Muscle layer of duodenum (tissue), 2 donors: ENCODE measurements around the gene CD44.

ENCODE experiments used
- H3K27ac ChIP-seq: one replicate; pipeline ENCODE4 v1.7.0; 2013; ENCODE audit warnings: mild to moderate bottlenecking, low read length
- H3K27me3 ChIP-seq: one replicate; pipeline ENCODE4 v1.7.0; 2013; ENCODE audit warnings: low read depth, mild to moderate bottlenecking, control low read depth, low read length
- H3K36me3 ChIP-seq, 2 donors: one replicate each; pipeline ENCODE4 v1.7.0; 2013; ENCODE audit warnings: low read length in 2 of 2, control low read depth in 1 of 2, mild to moderate bottlenecking in 1 of 2; ENCODE audit not compliant: insufficient read depth in 2 of 2, control insufficient read depth in 1 of 2
- H3K4me1 ChIP-seq, 2 donors: one replicate each; pipeline ENCODE4 v1.7.0; 2013; ENCODE audit warnings: low read length in 2 of 2, mild to moderate bottlenecking in 2 of 2, control low read depth in 1 of 2, moderate library complexity in 1 of 2; ENCODE audit not compliant: insufficient read depth in 2 of 2, control insufficient read depth in 1 of 2
- H3K4me3 ChIP-seq, 2 donors: one replicate each; pipeline ENCODE4 v1.7.0; 2013; ENCODE audit warnings: low read length in 2 of 2, low read depth in 1 of 2, mild to moderate bottlenecking in 1 of 2
- H3K9me3 ChIP-seq, 2 donors: one replicate each; pipeline ENCODE4 v1.7.0; 2013; ENCODE audit warnings: low read length in 2 of 2, control low read depth in 1 of 2, mild to moderate bottlenecking in 1 of 2; ENCODE audit not compliant: control insufficient read depth in 1 of 2
- donor health status: healthy.

Gene CD44

GRCh38 chr11:35183326-35183925 lies 44.5 kb downstream of the CD44 start:
- H3K9me3 ChIP-seq: no peaks in the 10 kb centered on the region
- H3K36me3 ChIP-seq: peaks cover 25 to 62% of the 10 kb centered on the region in 2 donors
- no peak overlapping the region for H3K27ac ChIP-seq
- no peak overlapping the region for H3K4me3 ChIP-seq
- no peaks in the 10 kb centered on the region for H3K27me3 ChIP-seq
- H3K4me1 ChIP-seq: peaks cover 13 to 15% of the 10 kb centered on the region in 2 donors

GRCh38 chr11:35185696-35186095 lies 46.7 kb downstream of the CD44 start:
- Histone ChIP-seq H3K36me3 (peaks cover 34 to 67% of the 10 kb centered on the region in 2 donors), H3K4me3 (no peak overlapping the region), H3K9me3 (no peaks in the 10 kb centered on the region), H3K27ac (no peak overlapping the region), H3K4me1 (peaks cover 0 to 8% of the 10 kb centered on the region in 2 donors), H3K27me3 (no peaks in the 10 kb centered on the region)

- H3K36me3 ChIP-seq: peaks cover 31 to 61% of the 10 kb centered on the region in 2 donors
- H3K4me1 ChIP-seq: peaks cover 14 to 18% of the 10 kb centered on the region in 2 donors
Observed at GRCh38 chr11:35187996-35188395, 49.0 kb downstream of the CD44 start.

GRCh38 chr11:35190804-35191348 lies 51.9 kb downstream of the CD44 start:
- Histone ChIP-seq H3K27me3 (no peaks in the 10 kb centered on the region), H3K36me3 (peaks cover 32 to 50% of the 10 kb centered on the region in 2 donors), H3K4me1 (peaks cover 18 to 19% of the 10 kb centered on the region in 2 donors), H3K4me3 (no peak overlapping the region), H3K27ac (peak overlapping the region; percentile 50), H3K9me3 (no peaks in the 10 kb centered on the region)

More at GRCh38 chr11:35187996-35188395, 49.0 kb downstream of the CD44 start:
- no peak overlapping the region for H3K4me3 ChIP-seq
- no peak overlapping the region for H3K27ac ChIP-seq
- no peaks in the 10 kb centered on the region for H3K9me3 ChIP-seq
- no peaks in the 10 kb centered on the region for H3K27me3 ChIP-seq

GRCh38 chr11:35192347-35192746 lies 53.4 kb downstream of the CD44 start:
- Histone ChIP-seq H3K4me1 (peaks cover 18 to 19% of the 10 kb centered on the region in 2 donors), H3K4me3 (peak overlapping the region in 1 of 2 donors; percentile 21), H3K9me3 (no peaks in the 10 kb centered on the region), H3K27me3 (no peaks in the 10 kb centered on the region), H3K36me3 (peaks cover 33 to 55% of the 10 kb centered on the region in 2 donors), H3K27ac (peak overlapping the region; percentile 12)

- H3K36me3 ChIP-seq: peaks cover 39 to 53% of the 10 kb centered on the region in 2 donors
- peaks cover 18 to 19% of the 10 kb centered on the region in 2 donors for H3K4me1 ChIP-seq
- no peaks in the 10 kb centered on the region for H3K27me3 ChIP-seq
- no peak overlapping the region for H3K27ac ChIP-seq
- H3K4me3 ChIP-seq: no peak overlapping the region
- H3K9me3 ChIP-seq: no peaks in the 10 kb centered on the region
Observed at GRCh38 chr11:35193767-35194166, 54.8 kb downstream of the CD44 start.

- H3K36me3 ChIP-seq: peaks cover 44 to 45% of the 10 kb centered on the region in 2 donors
- H3K4me3 ChIP-seq: no peak overlapping the region
- no peak overlapping the region for H3K27ac ChIP-seq
- peaks cover under 1 to 12% of the 10 kb centered on the region in 2 donors for H3K4me1 ChIP-seq
- no peaks in the 10 kb centered on the region for H3K9me3 ChIP-seq
- H3K27me3 ChIP-seq: no peaks in the 10 kb centered on the region
Observed at GRCh38 chr11:35197292-35197691, 58.3 kb downstream of the CD44 start.

- no peaks in the 10 kb centered on the region for H3K4me1 ChIP-seq
Observed at GRCh38 chr11:35200811-35201341, 61.9 kb downstream of the CD44 start.

GRCh38 chr11:35204614-35205013 lies 65.6 kb downstream of the CD44 start:
- Histone ChIP-seq H3K4me3 (no peak overlapping the region), H3K36me3 (peaks cover 40 to 62% of the 10 kb centered on the region in 2 donors), H3K4me1 (peaks cover 0 to 4% of the 10 kb centered on the region in 2 donors), H3K27me3 (no peaks in the 10 kb centered on the region), H3K9me3 (peaks cover under 1 to 1% of the 10 kb centered on the region in 2 donors), H3K27ac (no peak overlapping the region)

More at GRCh38 chr11:35200811-35201341, 61.9 kb downstream of the CD44 start:
- no peak overlapping the region for H3K27ac ChIP-seq
- H3K4me3 ChIP-seq: no peak overlapping the region
- no peaks in the 10 kb centered on the region for H3K27me3 ChIP-seq
- no peaks in the 10 kb centered on the region for H3K9me3 ChIP-seq
- peaks cover 54 to 60% of the 10 kb centered on the region in 2 donors for H3K36me3 ChIP-seq

- Histone ChIP-seq H3K4me1 (peaks cover 0 to 4% of the 10 kb centered on the region in 2 donors), H3K4me3 (no peak overlapping the region), H3K36me3 (peaks cover 27 to 52% of the 10 kb centered on the region in 2 donors), H3K27me3 (no peaks in the 10 kb centered on the region), H3K27ac (no peak overlapping the region), H3K9me3 (peaks cover 5 to 8% of the 10 kb centered on the region in 2 donors)
Observed at GRCh38 chr11:35206616-35207015, 67.6 kb downstream of the CD44 start.

GRCh38 chr11:35207471-35208403 lies 68.8 kb downstream of the CD44 start:
- Histone ChIP-seq H3K4me3 (no peak overlapping the region), H3K36me3 (peaks cover 23 to 46% of the 10 kb centered on the region in 2 donors)

More at GRCh38 chr11:35207471-35208403, 68.8 kb downstream of the CD44 start:
- Histone ChIP-seq H3K27me3 (no peaks in the 10 kb centered on the region), H3K9me3 (peaks cover 5 to 8% of the 10 kb centered on the region in 2 donors), H3K27ac (no peak overlapping the region), H3K4me1 (peaks cover 0 to 4% of the 10 kb centered on the region in 2 donors)
